ENCODE results near the gene SPAG8. TPM values are rescaled to one million over a fixed set of nuclear protein-coding genes. Genes with fewer than 3 reads are reported as not detected.

Gene SPAG8
- total RNA-seq, 1 donor from 2014 or later, result 1.2 TPM

- no peak for DNase-seq
Measured at GRCh38 chr9:35771943-35772342, 40.1 kb downstream of the SPAG8 start.

GRCh38 chr9:35771534-35771933 lies 40.5 kb downstream of the SPAG8 start:
- DNase-seq, result no peak

GRCh38 chr9:35771075-35771433 lies 41.0 kb downstream of the SPAG8 start:
- no peak for DNase-seq

- no peak for DNase-seq
Measured at GRCh38 chr9:35769763-35770162, 42.3 kb downstream of the SPAG8 start.

- no peak for DNase-seq
Measured at GRCh38 chr9:35767458-35767857, 44.6 kb downstream of the SPAG8 start.

GRCh38 chr9:35766997-35767396 lies 45.1 kb downstream of the SPAG8 start:
- no peak for DNase-seq

GRCh38 chr9:35763803-35764202 lies 48.3 kb downstream of the SPAG8 start:
- no peak for DNase-seq

- DNase-seq, result no peak
Measured at GRCh38 chr9:35763181-35763580, 48.9 kb downstream of the SPAG8 start.

GRCh38 chr9:35760651-35761050 lies 51.4 kb downstream of the SPAG8 start:
- no peak for DNase-seq

- no peak for DNase-seq
Measured at GRCh38 chr9:35759795-35760194, 52.3 kb downstream of the SPAG8 start.

Small RNA genes within 50 kb of the gene (small RNA-seq; reads per million reads assigned to genes)
- gene HINT2 (ENCODE audit: low replicate concordance), result not detected

Other genes starting within 250 kb of the SPAG8 start
- gene TESK1, start 207.0 kb downstream of the SPAG8 start, total RNA-seq, result 10.5 TPM
- gene CD72, start 193.8 kb downstream of the SPAG8 start, total RNA-seq, result 1.6 TPM
- 0.30 TPM for gene SIT1, start 161.3 kb downstream of the SPAG8 start, total RNA-seq
- gene RMRP, start 154.2 kb downstream of the SPAG8 start, total RNA-seq, result 94,985 TPM
- 9.8 TPM for gene CCDC107, start 154.0 kb downstream of the SPAG8 start, total RNA-seq
- 2.4 TPM for gene ARHGEF39, start 147.1 kb downstream of the SPAG8 start, total RNA-seq
- gene CA9, start 138.3 kb downstream of the SPAG8 start, total RNA-seq, result 2.2 TPM
- 517 TPM for gene TPM2, start 122.3 kb downstream of the SPAG8 start, total RNA-seq
- gene TLN1, start 80.1 kb downstream of the SPAG8 start, total RNA-seq, result 93.7 TPM
- gene CREB3, start 79.6 kb downstream of the SPAG8 start, total RNA-seq, result 19.0 TPM
- 32.1 TPM for gene GBA2, start 63.0 kb downstream of the SPAG8 start, total RNA-seq
- gene RGP1, start 63.0 kb downstream of the SPAG8 start, total RNA-seq, result 8.8 TPM
- gene MSMP, start 58.0 kb downstream of the SPAG8 start, total RNA-seq, result not detected
- gene NPR2, start 20.7 kb downstream of the SPAG8 start, total RNA-seq, result 31.5 TPM
- gene HINT2, start 2.8 kb upstream of the SPAG8 start, total RNA-seq, result 12.3 TPM
- gene FAM221B, start 16.5 kb upstream of the SPAG8 start, total RNA-seq, result not detected
- gene TMEM8B, start 17.0 kb upstream of the SPAG8 start, total RNA-seq, result 3.6 TPM
- gene OR13J1, start 58.1 kb upstream of the SPAG8 start, total RNA-seq, result not detected
- gene HRCT1, start 93.9 kb upstream of the SPAG8 start, total RNA-seq, result not detected
- gene SPAAR, start 97.2 kb upstream of the SPAG8 start, total RNA-seq, result 0.79 TPM
- not detected for gene OR2S2, start 145.9 kb upstream of the SPAG8 start, total RNA-seq
- gene RECK, start 224.7 kb upstream of the SPAG8 start, total RNA-seq, result 50.8 TPM